Gastroesophageal sphincter (tissue), 3 donors: ENCODE measurements around the gene KPNA6.

ENCODE experiments used
- EP300 ChIP-seq: sonication (generic); formaldehyde crosslinking; IDR thresholded peaks from one replicate; pipeline ENCODE4 v1.6.1; 2017; ENCODE audit warnings: antibody characterized with exemption, mild to moderate bottlenecking
- POLR2A ChIP-seq, 2 donors: fragments of 450-650 bp; IDR thresholded peaks; one replicate each; pipeline ENCODE4 v1.6.1; 2017; ENCODE audit warnings: antibody characterized with exemption in 2 of 2, mild to moderate bottlenecking in 2 of 2, moderate library complexity in 1 of 2
- POLR2AphosphoS5 ChIP-seq: sonication (generic); formaldehyde crosslinking; IDR thresholded peaks from one replicate; pipeline ENCODE4 v1.6.1; 2017; ENCODE audit warnings: antibody characterized with exemption
- TF ChIP-seq, protein P1 (sequence below), 4 experiments: fragments of 200-600 bp in 2 of 4; fragments of 450-650 bp in 2 of 4; sonication (generic) in 1 of 4; IDR thresholded peaks; one replicate each; pipeline ENCODE4 v1.5.1; 2017 to 2019; ENCODE audit warnings: antibody characterized with exemption in 4 of 4, mild to moderate bottlenecking in 2 of 4, moderate library complexity in 2 of 4

DNA sequence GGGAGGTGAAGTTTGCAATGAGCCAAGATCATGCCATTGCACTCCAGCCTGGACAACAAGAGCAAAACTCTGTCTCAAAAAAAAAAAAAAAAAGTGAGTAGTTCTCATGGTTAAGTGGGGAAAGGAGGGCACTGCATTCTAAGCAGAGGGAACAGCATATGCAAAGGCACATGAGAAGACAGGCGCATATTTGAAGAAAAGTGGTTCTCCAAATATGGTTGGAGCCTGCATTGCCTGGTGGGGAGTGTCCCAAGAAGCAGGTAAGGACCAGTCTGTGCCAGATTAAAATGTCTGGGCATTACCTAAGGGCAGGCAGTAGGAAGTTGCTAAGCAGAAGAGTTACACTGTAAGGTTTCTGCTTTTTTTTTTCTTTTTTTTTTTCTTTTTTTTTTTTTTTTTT, 2.5 kb upstream of the KPNA6 start:
- TF ChIP-seq, protein P1, sequence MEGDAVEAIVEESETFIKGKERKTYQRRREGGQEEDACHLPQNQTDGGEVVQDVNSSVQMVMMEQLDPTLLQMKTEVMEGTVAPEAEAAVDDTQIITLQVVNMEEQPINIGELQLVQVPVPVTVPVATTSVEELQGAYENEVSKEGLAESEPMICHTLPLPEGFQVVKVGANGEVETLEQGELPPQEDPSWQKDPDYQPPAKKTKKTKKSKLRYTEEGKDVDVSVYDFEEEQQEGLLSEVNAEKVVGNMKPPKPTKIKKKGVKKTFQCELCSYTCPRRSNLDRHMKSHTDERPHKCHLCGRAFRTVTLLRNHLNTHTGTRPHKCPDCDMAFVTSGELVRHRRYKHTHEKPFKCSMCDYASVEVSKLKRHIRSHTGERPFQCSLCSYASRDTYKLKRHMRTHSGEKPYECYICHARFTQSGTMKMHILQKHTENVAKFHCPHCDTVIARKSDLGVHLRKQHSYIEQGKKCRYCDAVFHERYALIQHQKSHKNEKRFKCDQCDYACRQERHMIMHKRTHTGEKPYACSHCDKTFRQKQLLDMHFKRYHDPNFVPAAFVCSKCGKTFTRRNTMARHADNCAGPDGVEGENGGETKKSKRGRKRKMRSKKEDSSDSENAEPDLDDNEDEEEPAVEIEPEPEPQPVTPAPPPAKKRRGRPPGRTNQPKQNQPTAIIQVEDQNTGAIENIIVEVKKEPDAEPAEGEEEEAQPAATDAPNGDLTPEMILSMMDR (IDR thresholded peaks at IDR 0.05) = no peak
- TF ChIP-seq POLR2A (IDR thresholded peaks at IDR 0.05) (no peak), EP300 (no peak), POLR2AphosphoS5 (no peak)
